Measurements from ENCODE around the gene DENND5B.
"Not testable (repeated sequence)": the region's sequence is repeated elsewhere in the genome, so short reads cannot be mapped to it uniquely, and the experiment has no call there.

The DENND5B gene

GRCh38 chr12:31557707-31558106 lies 33.2 kb downstream of the DENND5B start:
- no peak for DNase-seq (ENCODE audit: low read depth, low spot score)

GRCh38 chr12:31555466-31555865 lies 35.5 kb downstream of the DENND5B start:
- DNase-seq (ENCODE audit: low read depth, low spot score), result not testable (repeated sequence)

GRCh38 chr12:31550590-31550989 lies 40.3 kb downstream of the DENND5B start:
- not testable (repeated sequence) for DNase-seq (ENCODE audit: low read depth, low spot score)

GRCh38 chr12:31536672-31537071 lies 54.3 kb downstream of the DENND5B start:
- no peak for DNase-seq (ENCODE audit: low read depth, low spot score)

- no peak for DNase-seq (ENCODE audit: low read depth, low spot score)
Observed at GRCh38 chr12:31533470-31533869, 57.5 kb downstream of the DENND5B start.

GRCh38 chr12:31531893-31532292 lies 59.0 kb downstream of the DENND5B start:
- DNase-seq (ENCODE audit: low read depth, low spot score), result no peak

GRCh38 chr12:31528095-31528494 lies 62.8 kb downstream of the DENND5B start:
- DNase-seq (ENCODE audit: low read depth, low spot score), result no peak

GRCh38 chr12:31527083-31527482 lies 63.9 kb downstream of the DENND5B start:
- DNase-seq (ENCODE audit: low read depth, low spot score), result no peak

GRCh38 chr12:31526158-31526546 lies 64.8 kb downstream of the DENND5B start:
- no peak for DNase-seq (ENCODE audit: low read depth, low spot score)

- no peak for DNase-seq (ENCODE audit: low read depth, low spot score)
Observed at GRCh38 chr12:31525496-31526157, 65.3 kb downstream of the DENND5B start.

GRCh38 chr12:31524791-31525495 lies 66.0 kb downstream of the DENND5B start:
- peak; percentile 30 for DNase-seq (ENCODE audit: low read depth, low spot score)

GRCh38 chr12:31523306-31523705 lies 67.6 kb downstream of the DENND5B start:
- peak; percentile 29 for DNase-seq (ENCODE audit: low read depth, low spot score)

- no peak for DNase-seq (ENCODE audit: low read depth, low spot score)
Observed at GRCh38 chr12:31522607-31523006, 68.3 kb downstream of the DENND5B start.

GRCh38 chr12:31521964-31522363 lies 69.0 kb downstream of the DENND5B start:
- DNase-seq (ENCODE audit: low read depth, low spot score), result no peak

- DNase-seq (ENCODE audit: low read depth, low spot score), result no peak
Observed at GRCh38 chr12:31519511-31519910, 71.4 kb downstream of the DENND5B start.

- peak; percentile 99 for DNase-seq (ENCODE audit: low read depth, low spot score)
Observed at GRCh38 chr12:31518680-31519227, 72.2 kb downstream of the DENND5B start.

- DNase-seq (ENCODE audit: low read depth, low spot score), result peak; percentile 18
Observed at GRCh38 chr12:31517994-31518393, 72.9 kb downstream of the DENND5B start.

GRCh38 chr12:31516702-31517101 lies 74.2 kb downstream of the DENND5B start:
- no peak for DNase-seq (ENCODE audit: low read depth, low spot score)

- DNase-seq (ENCODE audit: low read depth, low spot score), result no peak
Observed at GRCh38 chr12:31514912-31515311, 76.0 kb downstream of the DENND5B start.

- no peak for DNase-seq (ENCODE audit: low read depth, low spot score)
Observed at GRCh38 chr12:31510034-31510433, 80.9 kb downstream of the DENND5B start.

- no peak for DNase-seq (ENCODE audit: low read depth, low spot score)
Observed at GRCh38 chr12:31508436-31509150, 82.3 kb downstream of the DENND5B start.

- peak; percentile 29 for DNase-seq (ENCODE audit: low read depth, low spot score)
Observed at GRCh38 chr12:31507966-31508365, 83.0 kb downstream of the DENND5B start.
